ENCODE results near the gene OR10Z1. TPM values are rescaled to one million over a fixed set of nuclear protein-coding genes. Genes with fewer than 3 reads are reported as not detected.

OR10Z1 gene
- total RNA-seq, 1 experiment from 2014 or later, result not detected

DNA sequence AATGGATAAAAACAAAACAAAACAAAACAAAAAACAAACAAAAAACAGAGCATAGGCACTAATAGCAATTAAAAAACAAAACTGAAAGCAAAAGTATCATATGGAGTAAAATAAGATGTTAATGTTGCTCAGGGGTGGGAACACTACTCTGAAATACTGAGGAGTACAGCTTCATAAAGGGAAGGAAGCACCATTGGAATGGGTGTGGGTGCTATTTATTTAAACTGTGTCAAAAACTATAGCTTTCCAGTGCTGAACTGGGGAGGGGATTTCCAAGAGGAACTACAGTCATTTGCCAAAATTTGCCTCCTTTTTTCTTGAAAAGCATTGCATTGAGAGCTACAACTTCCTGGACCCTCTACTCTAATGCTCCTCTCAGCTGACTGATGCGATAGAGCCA is 41.4 kb downstream of the OR10Z1 start:
- Histone ChIP-seq H3K9ac (ENCODE audit: low read length) (no peak overlapping the region), H3K36me3 (ENCODE audit: insufficient read depth, low read length) (no peaks in the 10 kb centered on the region), H2AFZ (ENCODE audit: low read length) (no peak overlapping the region), H3K4me2 (ENCODE audit: low read depth, low read length, poor library complexity, severe bottlenecking) (no peak overlapping the region), H3K4me3 (ENCODE audit: low read length) (no peak overlapping the region), H3K27ac (ENCODE audit: low read length) (no peak overlapping the region), H3K4me1 (ENCODE audit: low read length) (no peaks in the 10 kb centered on the region), H4K20me1 (ENCODE audit: insufficient read depth, low read depth, low read length) (no peaks in the 10 kb centered on the region), H3K79me2 (ENCODE audit: low read length) (no peaks in the 10 kb centered on the region), H3K9me2 (replicated peaks; ENCODE audit: insufficient read depth, low read length) (no peaks in the 10 kb centered on the region), H3K27me3 (ENCODE audit: low read length) (no peaks in the 10 kb centered on the region), H3K9me3 (ENCODE audit: low read length) (no peaks in the 10 kb centered on the region)
- DNase-seq, result no peak

DNA sequence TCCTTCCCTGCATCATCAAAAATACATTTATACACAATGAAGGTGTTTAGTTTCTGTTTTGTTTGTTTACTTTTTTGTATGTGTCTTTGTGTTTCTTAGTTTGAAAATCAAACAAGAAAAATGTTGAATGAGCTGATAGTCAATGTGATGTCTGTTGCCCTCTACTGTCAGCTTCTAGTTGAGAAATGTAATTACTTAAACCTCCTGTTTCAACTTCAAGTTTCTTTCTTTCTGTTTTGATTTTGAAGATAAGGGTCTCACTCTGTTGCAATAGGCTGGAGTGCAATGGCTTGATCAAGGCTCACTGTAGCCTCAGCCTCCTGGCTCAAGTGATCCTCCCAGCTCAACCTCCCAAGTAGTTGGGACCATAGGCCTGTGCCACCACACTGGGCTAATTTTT is 44.0 kb downstream of the OR10Z1 start:
- H3K9me2 ChIP-seq (replicated peaks; ENCODE audit: insufficient read depth, low read length), result no peaks in the 10 kb centered on the region
- no peaks in the 10 kb centered on the region for H3K4me1 ChIP-seq (ENCODE audit: low read length)
- no peak overlapping the region for H2AFZ ChIP-seq (ENCODE audit: low read length)
- H3K79me2 ChIP-seq (ENCODE audit: low read length), result no peaks in the 10 kb centered on the region
- no peak overlapping the region for H3K27ac ChIP-seq (ENCODE audit: low read length)
- H3K9me3 ChIP-seq (ENCODE audit: low read length), result no peaks in the 10 kb centered on the region
- no peaks in the 10 kb centered on the region for H3K27me3 ChIP-seq (ENCODE audit: low read length)
- no peak overlapping the region for H3K4me2 ChIP-seq (ENCODE audit: low read depth, low read length, poor library complexity, severe bottlenecking)
- H3K4me3 ChIP-seq (ENCODE audit: low read length), result no peak overlapping the region
- H3K36me3 ChIP-seq (ENCODE audit: insufficient read depth, low read length), result no peaks in the 10 kb centered on the region
- no peak overlapping the region for H3K9ac ChIP-seq (ENCODE audit: low read length)
- DNase-seq, result no peak
- no peaks in the 10 kb centered on the region for H4K20me1 ChIP-seq (ENCODE audit: insufficient read depth, low read depth, low read length)

DNA sequence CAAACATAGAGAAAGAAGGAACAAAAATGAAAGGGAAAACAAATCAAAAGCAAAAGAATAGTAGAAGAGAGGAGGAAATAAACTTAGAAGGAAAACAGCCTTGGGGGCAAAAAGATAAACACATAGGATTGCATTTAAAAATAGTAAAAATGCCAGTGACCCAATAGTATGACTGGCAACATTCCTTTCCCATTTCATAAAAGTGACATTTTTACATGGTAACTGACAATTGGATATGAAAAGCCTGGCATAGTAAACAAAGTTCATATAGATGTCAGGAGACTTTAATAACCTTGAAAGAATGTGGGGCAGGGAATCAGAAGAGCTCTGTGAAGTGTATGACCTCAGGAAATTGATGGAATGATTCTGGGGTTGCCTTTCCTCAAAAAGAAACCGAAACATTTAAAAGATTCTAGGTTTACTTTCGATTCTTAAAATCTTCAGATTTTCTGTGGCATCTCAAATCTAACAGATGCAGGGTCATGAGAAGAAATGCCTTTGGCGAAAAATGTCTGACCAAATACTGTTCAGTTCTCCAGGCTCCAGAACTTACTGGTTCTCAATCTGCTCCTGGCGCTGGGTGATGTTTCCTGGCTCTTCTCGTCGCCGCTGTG is 47.8 kb downstream of the OR10Z1 start:
- no peak for DNase-seq
- Histone ChIP-seq H3K4me1 (ENCODE audit: low read length) (no peaks in the 10 kb centered on the region), H3K9ac (ENCODE audit: low read length) (no peak overlapping the region), H3K27ac (ENCODE audit: low read length) (no peak overlapping the region), H3K36me3 (ENCODE audit: insufficient read depth, low read length) (no peaks in the 10 kb centered on the region), H3K9me2 (replicated peaks; ENCODE audit: insufficient read depth, low read length) (no peaks in the 10 kb centered on the region), H3K79me2 (ENCODE audit: low read length) (no peaks in the 10 kb centered on the region), H3K27me3 (ENCODE audit: low read length) (no peaks in the 10 kb centered on the region), H3K4me3 (ENCODE audit: low read length) (no peak overlapping the region), H4K20me1 (ENCODE audit: insufficient read depth, low read depth, low read length) (no peaks in the 10 kb centered on the region), H3K4me2 (ENCODE audit: low read depth, low read length, poor library complexity, severe bottlenecking) (no peak overlapping the region), H3K9me3 (ENCODE audit: low read length) (no peaks in the 10 kb centered on the region), H2AFZ (ENCODE audit: low read length) (no peak overlapping the region)

DNA sequence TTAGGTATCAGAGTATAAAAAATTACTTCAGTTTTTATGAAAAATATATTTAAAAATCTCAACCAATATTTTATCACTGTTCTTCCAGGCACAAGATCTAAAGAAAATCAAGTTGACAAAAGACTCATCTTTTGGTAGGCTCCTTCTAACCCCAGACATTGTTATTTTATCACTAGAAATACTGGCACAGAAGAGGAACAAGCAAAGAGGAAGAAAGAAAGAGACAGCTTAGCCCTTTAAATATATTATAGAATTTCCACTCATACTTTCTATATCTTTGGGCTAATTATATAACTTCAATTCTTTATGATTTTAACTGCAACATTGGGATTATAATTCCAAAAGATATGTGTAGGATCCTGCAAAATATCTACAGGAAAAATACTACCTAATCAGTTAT is 49.0 kb downstream of the OR10Z1 start:
- no peak overlapping the region for H3K27ac ChIP-seq (ENCODE audit: low read length)
- H3K79me2 ChIP-seq (ENCODE audit: low read length), result no peaks in the 10 kb centered on the region
- no peaks in the 10 kb centered on the region for H3K4me1 ChIP-seq (ENCODE audit: low read length)
- no peak overlapping the region for H3K9ac ChIP-seq (ENCODE audit: low read length)
- no peak for DNase-seq
- no peaks in the 10 kb centered on the region for H3K36me3 ChIP-seq (ENCODE audit: insufficient read depth, low read length)
- no peaks in the 10 kb centered on the region for H3K27me3 ChIP-seq (ENCODE audit: low read length)
- H3K4me2 ChIP-seq (ENCODE audit: low read depth, low read length, poor library complexity, severe bottlenecking), result no peak overlapping the region
- H3K4me3 ChIP-seq (ENCODE audit: low read length), result no peak overlapping the region
- H2AFZ ChIP-seq (ENCODE audit: low read length), result no peak overlapping the region
- no peaks in the 10 kb centered on the region for H3K9me2 ChIP-seq (replicated peaks; ENCODE audit: insufficient read depth, low read length)
- no peaks in the 10 kb centered on the region for H3K9me3 ChIP-seq (ENCODE audit: low read length)
- H4K20me1 ChIP-seq (ENCODE audit: insufficient read depth, low read depth, low read length), result no peaks in the 10 kb centered on the region

DNA sequence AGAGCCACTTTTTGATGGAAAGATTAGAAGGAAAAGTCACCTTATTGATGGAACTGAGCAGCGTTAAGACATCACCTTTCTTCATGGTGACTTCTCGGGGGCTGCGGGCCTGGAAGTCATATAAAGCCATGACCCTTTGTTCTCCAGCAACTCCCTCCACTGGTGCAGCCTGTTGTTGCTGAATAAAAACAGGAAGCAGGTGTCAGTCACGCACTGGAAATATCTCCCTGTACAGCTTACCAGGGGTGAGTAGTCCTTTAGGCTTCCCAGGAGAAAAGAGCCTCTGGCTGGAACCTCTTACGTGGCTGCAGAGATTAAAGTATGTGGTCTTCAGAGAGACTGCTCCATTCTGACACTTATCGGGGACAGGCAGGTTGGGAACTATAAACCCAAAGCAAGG is 49.5 kb downstream of the OR10Z1 start:
- H4K20me1 ChIP-seq (ENCODE audit: insufficient read depth, low read depth, low read length), result no peaks in the 10 kb centered on the region
- H3K9me3 ChIP-seq (ENCODE audit: low read length), result no peaks in the 10 kb centered on the region
- H3K4me1 ChIP-seq (ENCODE audit: low read length), result no peaks in the 10 kb centered on the region
- no peaks in the 10 kb centered on the region for H3K36me3 ChIP-seq (ENCODE audit: insufficient read depth, low read length)
- no peak overlapping the region for H3K4me2 ChIP-seq (ENCODE audit: low read depth, low read length, poor library complexity, severe bottlenecking)
- DNase-seq, result no peak
- no peak overlapping the region for H3K4me3 ChIP-seq (ENCODE audit: low read length)
- no peaks in the 10 kb centered on the region for H3K79me2 ChIP-seq (ENCODE audit: low read length)
- H3K9me2 ChIP-seq (replicated peaks; ENCODE audit: insufficient read depth, low read length), result no peaks in the 10 kb centered on the region
- H2AFZ ChIP-seq (ENCODE audit: low read length), result no peak overlapping the region
- H3K9ac ChIP-seq (ENCODE audit: low read length), result no peak overlapping the region
- H3K27ac ChIP-seq (ENCODE audit: low read length), result no peak overlapping the region
- no peaks in the 10 kb centered on the region for H3K27me3 ChIP-seq (ENCODE audit: low read length)

Other genes starting within 250 kb of the OR10Z1 start
- gene OR10T2, start 205.8 kb upstream of the OR10Z1 start, total RNA-seq (2014; rRNA removed; shearing (Covaris generic); ENCODE audit: low replicate concordance), result not detected in 2 replicates
- gene OR10K2, start 179.0 kb upstream of the OR10Z1 start, total RNA-seq (2014; rRNA removed; shearing (Covaris generic); ENCODE audit: low replicate concordance), result not detected in 2 replicates
- gene OR10K1, start 143.4 kb upstream of the OR10Z1 start, total RNA-seq (2014; rRNA removed; shearing (Covaris generic); ENCODE audit: low replicate concordance), result not detected in 2 replicates
- not detected in 2 replicates for gene OR10R2, start 133.0 kb upstream of the OR10Z1 start, total RNA-seq (2014; rRNA removed; shearing (Covaris generic); ENCODE audit: low replicate concordance)
- gene OR6Y1, start 50.9 kb upstream of the OR10Z1 start, total RNA-seq (2014; rRNA removed; shearing (Covaris generic); ENCODE audit: low replicate concordance), result not detected in 2 replicates
- gene OR6P1, start 34.7 kb upstream of the OR10Z1 start, total RNA-seq (2014; rRNA removed; shearing (Covaris generic); ENCODE audit: low replicate concordance), result not detected in 2 replicates
- not detected in 2 replicates for gene OR10X1, start 25.4 kb upstream of the OR10Z1 start, total RNA-seq (2014; rRNA removed; shearing (Covaris generic); ENCODE audit: low replicate concordance)
- gene SPTA1, start 81.4 kb downstream of the OR10Z1 start, total RNA-seq (2014; rRNA removed; shearing (Covaris generic); ENCODE audit: low replicate concordance), result not detected in 2 replicates
- gene OR6K2, start 95.4 kb downstream of the OR10Z1 start, total RNA-seq (2014; rRNA removed; shearing (Covaris generic); ENCODE audit: low replicate concordance), result not detected in 2 replicates
- gene OR6K3, start 115.5 kb downstream of the OR10Z1 start, total RNA-seq (2014; rRNA removed; shearing (Covaris generic); ENCODE audit: low replicate concordance), result not detected in 2 replicates
- gene OR6K6, start 149.5 kb downstream of the OR10Z1 start, total RNA-seq (2014; rRNA removed; shearing (Covaris generic); ENCODE audit: low replicate concordance), result not detected in 2 replicates
- not detected in 2 replicates for gene OR6N1, start 166.9 kb downstream of the OR10Z1 start, total RNA-seq (2014; rRNA removed; shearing (Covaris generic); ENCODE audit: low replicate concordance)
- gene OR6N2, start 175.9 kb downstream of the OR10Z1 start, total RNA-seq (2014; rRNA removed; shearing (Covaris generic); ENCODE audit: low replicate concordance), result not detected in 2 replicates
- gene MNDA, start 226.1 kb downstream of the OR10Z1 start, total RNA-seq (2014; rRNA removed; shearing (Covaris generic); ENCODE audit: low replicate concordance), result not detected in 2 replicates

All from Karpas-422 (cell line).